GM21528 (cell line): ENCODE results near the gene PTCH1.
A peak's percentile ranks its signal among the peaks of the same experiment; 100 is the strongest.

Experiments used
- ATAC-seq: cut with Tn5 transposase; IDR thresholded peaks from one replicate; pipeline ENCODE4 v1.9.1; 2021; ENCODE audit warnings: mild to moderate bottlenecking, moderate library complexity; ENCODE audit not compliant: unreplicated experiment, low FRiP score

Gene PTCH1

GRCh38 chr9:95513711-95514110, 3.1 kb downstream of the PTCH1 start:
- ATAC-seq, result no peak

- ATAC-seq, result no peak
These were observed 4.1 kb downstream of the PTCH1 start for GRCh38 chr9:95512709-95513095.

DNA sequence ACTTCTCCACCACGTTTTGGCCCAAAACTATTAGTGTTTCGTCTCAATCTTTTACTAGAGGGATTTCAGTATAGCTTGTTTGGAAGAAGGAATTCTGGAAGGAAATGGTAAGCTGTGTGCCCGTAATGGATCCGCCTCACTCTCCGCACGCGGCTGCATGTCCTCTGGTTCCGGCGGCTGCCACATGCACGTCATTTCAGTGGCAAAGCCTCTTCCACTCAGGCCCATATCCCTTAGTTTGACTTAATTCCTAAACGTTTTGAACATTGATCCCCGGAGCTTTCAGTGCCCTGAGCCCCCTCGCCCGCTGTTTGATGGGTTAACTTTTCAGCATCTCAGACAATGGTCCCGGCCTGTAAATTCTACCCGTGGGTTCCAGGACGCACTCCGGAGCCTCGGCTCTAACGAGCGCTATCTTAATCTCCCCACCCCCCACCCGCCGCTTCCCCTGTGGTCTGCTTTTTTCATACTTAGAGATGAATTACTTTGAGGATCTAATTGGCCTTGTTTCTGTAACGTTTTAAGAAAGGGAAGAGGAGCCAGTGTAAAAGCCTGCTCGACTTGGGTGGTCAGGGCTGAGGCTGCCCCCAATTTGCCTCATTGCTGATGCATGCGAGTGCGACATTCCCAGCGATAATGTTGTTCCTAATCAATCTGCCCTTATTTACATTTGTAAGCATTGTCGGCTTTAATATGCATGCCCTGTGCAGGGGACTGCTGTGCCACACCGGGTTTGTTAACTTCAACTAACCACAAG, 4.6 kb downstream of the PTCH1 start:
- no peak for ATAC-seq

GRCh38 chr9:95511616-95511931, 5.2 kb downstream of the PTCH1 start:
- no peak for ATAC-seq

DNA sequence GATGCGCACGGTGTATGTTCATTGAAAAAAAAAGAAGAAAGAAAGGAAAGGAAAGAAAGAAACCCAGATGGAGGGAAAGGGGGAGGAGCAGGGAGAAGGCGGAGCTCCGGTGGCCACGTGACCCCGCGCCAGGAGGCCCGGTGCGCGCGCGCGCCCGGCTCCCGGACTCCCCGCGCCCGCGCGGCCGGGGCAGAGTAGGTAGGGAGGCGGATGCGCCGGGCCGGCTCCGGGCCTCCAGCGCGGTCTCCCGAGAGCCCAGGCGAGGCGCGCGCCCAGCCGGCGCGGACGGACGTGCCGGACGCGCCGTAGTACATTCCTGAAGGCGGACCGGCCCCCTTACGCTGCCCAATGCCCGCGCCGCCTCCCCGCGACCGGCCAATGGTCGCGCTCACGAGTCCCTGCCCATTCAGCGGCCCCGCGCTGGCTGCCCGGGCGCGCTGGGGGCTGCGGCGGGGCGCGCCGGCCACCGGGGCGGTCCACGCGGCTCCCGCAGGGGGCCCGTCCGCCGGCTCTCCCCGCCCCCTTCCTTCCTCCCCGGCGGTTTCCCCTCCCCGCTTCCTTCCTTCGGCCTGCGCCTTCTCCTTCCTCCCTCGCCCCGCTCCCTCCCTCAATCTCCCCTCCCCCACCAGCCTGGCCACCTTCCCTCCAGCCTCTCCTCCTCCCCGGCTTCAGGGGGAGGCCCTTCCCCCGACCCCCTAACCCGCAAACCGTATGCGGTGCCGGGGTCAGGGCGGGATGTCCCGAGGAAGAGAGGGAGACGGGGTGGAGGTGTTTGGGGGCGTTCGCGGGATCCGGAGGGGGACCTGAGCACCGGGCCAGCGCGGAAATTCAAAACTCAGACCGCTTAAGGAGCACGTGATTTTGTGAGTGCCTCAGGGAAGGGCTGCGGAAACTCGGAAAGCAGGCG, 5.8 kb downstream of the PTCH1 start:
- peak; percentile 37 for ATAC-seq

DNA sequence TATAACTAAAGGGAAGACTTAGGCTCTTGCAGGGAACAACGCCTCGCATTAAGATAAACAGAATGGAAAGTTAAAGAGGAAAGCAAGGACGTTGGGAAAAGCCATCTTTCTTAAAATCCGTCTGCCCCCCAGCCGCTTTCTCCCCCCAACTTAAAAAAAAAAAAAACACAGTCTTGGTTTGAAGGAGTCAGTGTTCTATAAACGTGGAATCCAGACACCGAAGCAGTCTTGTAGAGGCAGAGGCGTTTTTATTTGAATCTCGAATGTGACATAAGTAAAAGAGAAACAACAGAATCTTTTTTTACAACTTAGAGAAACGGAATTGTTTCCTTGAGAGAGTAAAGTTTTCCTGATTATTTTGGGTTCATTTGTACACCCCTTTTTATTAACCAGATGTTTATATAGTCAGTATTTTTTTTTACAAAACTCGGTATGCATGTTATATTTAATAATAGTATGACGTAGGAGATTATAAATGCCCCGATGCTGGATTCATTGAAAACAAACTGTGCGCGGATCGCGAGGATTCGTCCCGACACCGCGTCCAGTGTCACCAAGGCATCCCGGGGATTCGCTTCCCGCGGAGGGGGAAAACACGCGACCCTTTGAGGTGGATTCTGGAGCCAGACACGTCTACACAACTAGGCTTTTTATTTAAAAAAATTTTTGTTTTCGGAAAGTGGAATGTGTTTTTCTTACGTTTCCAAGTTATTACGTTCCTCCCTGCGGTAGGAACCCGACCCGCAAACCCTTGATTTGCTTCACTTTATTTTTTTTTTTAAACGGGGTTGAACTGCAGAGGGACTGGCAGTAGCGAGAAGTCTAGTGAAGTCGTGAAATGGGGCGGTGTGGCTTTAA, 6.7 kb downstream of the PTCH1 start:
- ATAC-seq, result no peak

- peak; percentile 32 for ATAC-seq
These were observed 7.6 kb downstream of the PTCH1 start for GRCh38 chr9:95508968-95509850.

GRCh38 chr9:95508242-95508967, 8.4 kb downstream of the PTCH1 start:
- ATAC-seq, result no peak

- ATAC-seq, result no peak
These were observed 9.1 kb downstream of the PTCH1 start for GRCh38 chr9:95507464-95508241.

DNA sequence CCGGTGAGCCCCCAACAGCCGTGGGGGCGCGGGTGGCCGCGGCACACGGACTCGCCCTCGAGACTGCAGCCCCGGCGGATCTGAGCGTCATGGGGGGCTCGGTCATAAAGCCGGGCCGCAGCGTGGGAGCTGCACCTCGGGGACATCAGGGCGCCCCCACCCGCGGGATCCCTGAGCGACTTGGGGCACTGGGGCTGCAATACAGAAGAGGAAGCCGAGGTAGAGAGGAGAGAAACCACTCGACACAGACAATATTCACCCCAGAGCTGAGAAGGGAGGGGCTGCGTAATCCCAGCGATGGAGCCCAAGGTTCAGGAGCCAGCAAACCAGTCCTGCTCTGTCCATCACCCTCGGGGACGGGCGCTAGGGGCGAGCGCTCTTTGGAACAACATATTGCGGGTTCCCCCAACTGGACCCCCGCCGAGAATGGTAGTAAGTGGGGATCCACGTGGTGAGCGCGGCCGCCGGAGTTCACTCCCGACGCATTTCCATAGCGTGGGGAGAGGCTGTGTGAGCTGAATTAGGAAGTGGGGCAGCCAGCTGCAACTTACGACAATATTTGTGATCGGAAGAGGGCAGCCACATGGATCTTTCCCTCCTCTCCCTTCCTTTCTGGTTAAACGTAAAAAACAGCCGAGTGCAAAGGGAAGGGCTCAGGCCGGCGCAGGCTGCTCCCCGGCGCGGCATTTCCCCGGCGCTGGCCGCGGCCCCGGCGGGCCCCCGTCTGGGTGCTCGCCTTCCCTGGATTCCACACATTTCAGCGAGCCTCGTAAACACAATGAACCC, 9.9 kb downstream of the PTCH1 start:
- ATAC-seq, result no peak

GRCh38 chr9:95506428-95506677, 10.4 kb downstream of the PTCH1 start:
- no peak for ATAC-seq

GRCh38 chr9:95505717-95506427, 10.9 kb downstream of the PTCH1 start:
- ATAC-seq, result no peak

DNA sequence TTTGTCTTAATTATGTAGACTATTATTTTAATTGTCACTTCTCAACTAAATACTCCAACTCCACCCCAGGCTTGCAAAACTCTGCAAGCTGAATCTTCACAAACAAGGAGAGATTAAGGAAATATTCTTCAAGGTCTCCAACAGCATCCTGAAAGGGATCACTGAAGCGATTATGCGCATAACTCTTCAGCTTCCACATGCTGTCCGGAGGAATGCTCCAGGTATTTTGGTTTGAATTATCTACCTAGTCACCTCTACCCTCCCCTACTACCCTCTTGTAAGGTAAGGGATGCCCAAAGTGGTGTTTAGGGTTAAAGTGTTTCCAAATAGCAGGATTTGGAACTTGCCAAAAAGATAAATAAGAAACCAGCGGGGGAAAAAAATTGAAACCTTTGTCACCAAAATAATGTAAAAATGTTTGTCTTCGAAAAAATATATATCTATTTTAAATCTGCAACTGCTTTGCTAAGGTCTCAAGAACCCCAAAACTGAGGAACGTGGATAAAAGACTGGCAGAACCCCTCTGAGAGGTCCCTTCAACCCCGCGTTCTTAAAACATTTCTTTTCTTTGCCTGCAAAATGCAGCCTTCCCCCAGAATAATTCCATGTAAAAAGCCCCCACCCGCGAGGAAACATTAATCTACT, 11.6 kb downstream of the PTCH1 start:
- no peak for ATAC-seq

- no peak for ATAC-seq
These were observed 12.5 kb downstream of the PTCH1 start for GRCh38 chr9:95504053-95504963.

- no peak for ATAC-seq
These were observed 13.4 kb downstream of the PTCH1 start for GRCh38 chr9:95503369-95503768.

- ATAC-seq, result no peak
These were observed 14.5 kb downstream of the PTCH1 start for GRCh38 chr9:95502248-95502647.
